Ovary (tissue), 3 donors: ENCODE results near the gene ABI1.

ENCODE experiments used
- CTCF ChIP-seq, 3 donors: fragments of 450-650 bp in 2 of 3; fragments of 200-600 bp in 1 of 3; IDR thresholded peaks; one replicate each; pipeline versions ENCODE4 v1.5.1 to v1.8.0; 2016 to 2022; ENCODE audit warnings: antibody characterized with exemption in 3 of 3, mild to moderate bottlenecking in 1 of 3
- EP300 ChIP-seq: sonication (generic); formaldehyde crosslinking; IDR thresholded peaks from one replicate; pipeline ENCODE4 v1.6.1; 2017; ENCODE audit warnings: antibody characterized with exemption
- POLR2A ChIP-seq: fragments of 450-650 bp; IDR thresholded peaks from one replicate; pipeline ENCODE4 v1.6.1; 2017; ENCODE audit warnings: antibody characterized with exemption, mild to moderate bottlenecking, moderate library complexity
- donor health status: DM: no; HTN: no; CAD: no.

GRCh38 chr10:26770069-26770468 is 90.7 kb downstream of the ABI1 start:
- TF ChIP-seq CTCF (IDR thresholded peaks at IDR 0.05): no peak
- TF ChIP-seq POLR2A: no peak
- TF ChIP-seq EP300: no peak
